IPS-NIHi11 (cell line): ENCODE data around the gene HIKESHI.
"Not testable (repeated sequence)": the region's sequence is repeated elsewhere in the genome, so short reads cannot be mapped to it uniquely, and the experiment has no call there.

Experiments
- DNase-seq: peaks from one replicate; pipeline ENCODE4 v3.0.0; 2012; ENCODE audit warnings: mixed read lengths, low spot score

Gene HIKESHI, protein sequence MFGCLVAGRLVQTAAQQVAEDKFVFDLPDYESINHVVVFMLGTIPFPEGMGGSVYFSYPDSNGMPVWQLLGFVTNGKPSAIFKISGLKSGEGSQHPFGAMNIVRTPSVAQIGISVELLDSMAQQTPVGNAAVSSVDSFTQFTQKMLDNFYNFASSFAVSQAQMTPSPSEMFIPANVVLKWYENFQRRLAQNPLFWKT

DNA sequence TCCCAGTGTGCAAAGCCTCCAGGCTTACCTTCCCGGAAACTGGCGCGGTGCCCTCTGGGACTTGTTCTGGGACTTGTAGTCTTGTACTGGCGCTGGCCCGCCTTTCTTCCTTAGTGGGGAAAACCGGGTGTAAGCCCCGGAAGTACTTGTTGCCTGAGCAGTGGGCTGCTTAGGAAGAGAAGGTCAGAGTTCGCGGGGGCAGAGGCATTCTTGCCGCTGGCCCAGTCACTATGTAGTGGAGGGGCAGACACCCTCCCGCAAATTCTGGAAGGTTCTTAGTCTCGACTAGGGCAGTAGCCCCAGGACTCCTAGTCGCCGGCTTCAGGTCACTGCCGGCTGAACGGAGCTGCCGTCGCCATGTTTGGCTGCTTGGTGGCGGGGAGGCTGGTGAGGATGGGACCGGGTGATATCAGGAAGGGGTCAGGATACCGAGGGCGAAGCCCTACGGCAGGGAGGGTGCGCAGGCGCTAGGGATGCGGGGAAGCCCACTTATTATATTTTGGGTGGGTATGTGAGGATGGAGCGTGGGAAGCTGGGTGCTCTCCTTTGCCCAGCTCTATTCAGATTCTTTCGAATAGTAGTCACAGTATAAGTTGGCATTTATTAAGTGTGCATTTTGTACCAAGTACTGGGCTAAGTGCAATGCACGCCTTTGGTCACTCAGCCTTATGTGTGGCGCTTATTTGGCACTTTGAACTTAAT is at the start of gene HIKESHI:
HIKESHI (plus strand) TSS at position 149 of the 702 bp plus-strand sequence; CDS start at position 358, 209 bp downstream.
- peak; percentile 93 for DNase-seq

DNA sequence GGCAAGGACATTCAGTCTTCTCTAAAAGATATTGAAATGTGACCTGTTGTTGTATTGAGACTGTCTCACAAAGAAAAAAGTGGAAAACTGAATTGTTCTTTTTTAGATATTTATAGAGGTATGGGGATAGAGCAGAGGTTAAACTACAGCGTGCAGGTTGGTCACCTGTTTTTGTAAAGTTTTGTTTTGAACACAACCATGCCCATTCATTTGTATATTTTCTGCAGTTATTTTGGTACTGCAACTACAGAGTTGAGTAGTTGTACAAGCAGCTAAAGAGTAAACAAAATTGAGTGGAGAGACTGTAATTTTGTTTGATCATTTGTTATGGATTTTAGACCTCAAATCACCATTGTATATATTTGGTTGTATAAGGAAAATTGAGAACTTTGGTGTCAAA is 46.1 kb upstream of the HIKESHI start:
- DNase-seq = no peak

DNA sequence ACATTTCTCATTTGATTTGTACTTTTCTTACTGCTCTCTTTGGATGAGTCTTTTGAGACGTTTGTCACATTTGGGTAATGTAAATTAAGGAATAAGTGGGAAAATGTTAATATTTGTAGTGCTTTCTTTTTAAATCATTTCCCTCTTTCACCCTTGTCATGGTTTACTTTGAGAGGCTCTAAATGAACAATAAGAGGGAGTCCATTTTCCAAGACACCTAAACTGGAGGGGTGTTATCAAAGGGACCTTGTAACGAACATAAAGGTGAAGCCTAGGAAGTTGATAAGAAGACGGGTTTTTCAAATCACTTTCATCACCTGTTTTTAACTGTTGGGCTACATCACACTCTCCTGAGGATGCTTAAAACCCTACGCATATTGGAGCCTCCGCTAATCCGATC is 45.4 kb upstream of the HIKESHI start:
- no peak for DNase-seq

DNA sequence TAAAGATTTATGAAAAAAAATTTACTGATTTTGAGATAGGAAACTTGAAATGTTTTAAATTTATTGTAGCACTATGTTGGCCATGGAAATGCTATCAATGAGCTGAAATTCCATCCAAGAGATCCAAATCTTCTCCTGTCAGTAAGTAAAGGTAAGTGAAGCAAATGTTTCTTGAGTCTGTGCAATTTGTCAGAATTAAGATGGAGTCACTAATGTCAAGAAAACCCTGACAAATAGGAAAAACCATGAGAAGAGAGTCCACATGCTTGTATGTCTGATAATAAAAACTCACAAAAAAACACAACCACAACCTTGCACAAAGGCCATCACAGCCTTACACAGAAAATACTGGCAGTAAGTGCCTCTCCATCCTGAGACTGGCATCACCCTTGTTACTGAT is 44.6 kb upstream of the HIKESHI start:
- no peak for DNase-seq

DNA sequence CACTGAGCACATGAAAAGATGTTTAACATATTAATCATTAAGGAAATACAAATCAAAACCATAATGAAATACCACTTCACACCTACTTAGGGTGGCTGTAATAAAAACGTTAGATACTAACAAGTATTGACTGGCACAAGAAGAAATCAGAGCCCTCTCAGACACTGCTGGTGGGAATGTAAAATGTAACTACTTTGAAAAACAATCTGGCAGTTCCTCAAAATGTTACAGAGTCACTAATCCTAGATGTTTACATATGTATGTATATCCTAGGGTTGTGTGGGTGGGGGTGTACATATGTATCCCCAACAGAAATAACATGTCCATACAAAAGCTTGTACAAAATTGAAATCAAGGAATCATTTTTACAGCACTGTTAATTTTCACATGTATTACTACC is 42.3 kb upstream of the HIKESHI start:
- DNase-seq = no peak

DNA sequence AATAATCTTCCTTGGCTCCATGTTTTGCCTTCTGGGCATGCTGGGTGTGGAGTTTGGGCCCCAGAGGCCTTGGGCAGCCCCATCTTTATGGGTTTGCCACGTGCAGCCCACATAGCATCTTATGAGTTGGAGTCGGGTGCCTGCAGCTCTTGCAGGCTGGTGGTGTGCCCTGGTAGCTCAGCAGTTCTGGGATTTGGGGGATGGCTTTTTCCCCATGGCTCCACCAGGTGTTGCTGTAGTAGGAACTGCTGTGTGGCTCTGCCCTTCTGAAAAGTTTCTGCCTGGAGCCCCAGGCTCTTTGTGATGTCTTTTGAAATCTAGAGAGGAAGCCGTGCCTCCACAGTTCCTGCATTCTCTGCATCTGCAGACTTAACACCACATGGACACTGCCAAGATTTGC is 40.7 kb upstream of the HIKESHI start:
- peak; percentile 17 for DNase-seq

DNA sequence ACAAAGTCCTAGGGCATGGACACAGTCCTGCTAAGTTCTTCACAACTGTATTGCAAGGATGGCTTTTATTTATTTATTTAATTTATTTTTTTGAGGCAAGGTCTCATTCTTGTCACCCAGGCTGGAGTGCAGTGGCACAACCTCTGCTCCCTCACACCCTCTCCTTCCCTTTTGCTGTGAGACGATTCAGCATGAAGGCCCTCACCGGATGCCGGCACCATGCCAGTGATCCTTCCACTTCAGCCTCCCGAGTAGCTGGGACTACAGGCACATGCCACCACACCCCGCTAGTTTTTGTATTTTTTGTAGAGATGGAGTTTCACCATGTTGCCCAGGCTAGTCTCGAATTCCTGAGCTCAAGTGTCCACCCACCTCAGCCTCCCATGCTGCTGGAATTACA is 39.7 kb upstream of the HIKESHI start:
- no peak for DNase-seq

DNA sequence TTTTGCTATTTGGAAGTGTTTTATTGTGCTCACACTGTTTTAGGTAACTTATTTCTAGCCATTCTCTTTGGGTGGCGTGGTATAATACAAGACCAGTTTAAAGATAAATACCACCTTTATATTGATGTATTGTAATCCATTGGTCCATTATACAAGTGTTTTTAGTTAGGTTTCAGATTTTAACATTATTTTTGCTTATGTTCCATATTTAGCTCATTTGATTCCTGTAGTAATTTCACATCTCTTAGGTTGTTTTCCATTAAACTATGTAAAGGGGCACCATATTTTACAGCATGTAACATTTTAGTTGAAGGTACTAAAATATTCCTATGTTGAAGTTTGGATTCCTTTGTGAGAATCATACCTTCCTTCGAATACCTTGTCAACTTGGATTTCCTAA is 37.4 kb upstream of the HIKESHI start:
- no peak for DNase-seq

DNA sequence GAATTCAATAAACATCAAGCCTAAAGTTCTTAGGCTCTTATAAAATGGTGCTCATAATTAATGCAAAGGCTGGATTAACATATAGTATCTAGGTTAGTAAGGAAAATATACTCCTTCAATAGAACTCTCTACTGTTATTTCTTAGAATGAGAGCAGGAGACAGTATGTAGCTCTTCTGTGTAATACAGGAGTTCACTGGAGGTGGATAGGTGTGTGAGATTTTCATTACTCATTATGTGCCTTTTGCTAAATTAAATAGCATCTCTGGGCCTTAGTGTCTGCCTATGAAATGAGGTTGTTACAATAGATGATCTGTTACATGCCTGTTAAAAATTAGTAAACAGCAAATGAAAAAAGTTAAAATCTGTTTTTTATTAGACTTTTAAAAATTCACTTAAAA is 36.8 kb upstream of the HIKESHI start:
- no peak for DNase-seq

DNA sequence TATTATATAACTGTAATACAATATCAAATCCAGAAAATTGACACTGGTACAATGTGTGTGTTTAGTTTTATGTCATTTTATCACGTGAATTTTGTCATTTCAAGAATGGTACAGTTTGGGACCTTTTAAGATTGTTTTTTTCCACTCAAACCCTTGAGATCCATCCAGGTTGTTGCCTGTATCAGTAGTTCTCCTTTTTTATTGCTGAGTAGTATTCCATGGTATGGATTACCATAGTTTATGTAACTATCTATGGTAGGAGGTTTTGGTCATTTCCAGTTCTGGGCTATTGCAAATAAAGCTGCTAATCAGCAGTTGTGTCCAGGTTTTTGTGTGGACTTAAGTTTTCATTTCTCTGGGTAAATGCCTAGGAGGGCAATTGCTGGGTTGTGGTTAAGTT is 32.4 kb upstream of the HIKESHI start:
- DNase-seq = no peak

DNA sequence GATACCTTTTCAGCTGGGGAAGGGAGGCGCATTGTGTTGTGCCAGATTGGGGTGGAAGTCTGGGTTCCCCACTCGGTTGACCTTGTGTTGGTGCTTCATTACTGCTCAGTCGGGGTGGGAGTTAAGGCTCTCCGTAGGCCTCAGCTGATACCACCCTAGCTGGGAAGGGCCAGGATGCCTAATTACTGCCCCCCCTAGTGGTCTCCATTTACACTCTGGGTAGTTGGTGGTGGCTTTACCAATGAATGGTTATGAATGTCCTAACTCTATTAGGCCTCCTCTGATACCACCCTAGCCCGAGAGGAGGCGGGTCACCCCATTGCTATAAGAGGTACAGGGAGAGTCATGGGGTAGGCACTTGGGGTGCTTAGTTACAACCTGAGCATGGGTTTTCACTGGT is 27.5 kb upstream of the HIKESHI start:
- DNase-seq = peak; percentile 54

DNA sequence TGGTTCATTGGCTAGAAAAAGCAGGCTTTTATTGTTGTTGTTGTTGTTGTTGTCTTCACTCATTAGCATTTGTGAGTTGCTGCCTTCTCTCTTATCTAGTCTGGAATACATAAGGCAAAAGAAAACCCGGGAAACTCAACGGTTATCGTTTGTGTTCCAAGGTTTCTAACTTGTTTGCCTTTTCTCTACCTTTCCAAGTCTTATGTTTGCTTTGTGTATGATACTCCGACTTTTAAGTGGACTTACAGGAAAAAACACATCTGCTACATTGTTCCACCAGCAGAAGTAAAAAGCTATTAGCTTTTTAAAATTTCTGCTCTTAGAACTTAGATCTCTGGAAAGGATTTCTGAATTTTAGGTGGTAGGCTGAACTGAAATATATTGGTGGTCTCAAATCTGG is 27.0 kb upstream of the HIKESHI start:
- DNase-seq = no peak

DNA sequence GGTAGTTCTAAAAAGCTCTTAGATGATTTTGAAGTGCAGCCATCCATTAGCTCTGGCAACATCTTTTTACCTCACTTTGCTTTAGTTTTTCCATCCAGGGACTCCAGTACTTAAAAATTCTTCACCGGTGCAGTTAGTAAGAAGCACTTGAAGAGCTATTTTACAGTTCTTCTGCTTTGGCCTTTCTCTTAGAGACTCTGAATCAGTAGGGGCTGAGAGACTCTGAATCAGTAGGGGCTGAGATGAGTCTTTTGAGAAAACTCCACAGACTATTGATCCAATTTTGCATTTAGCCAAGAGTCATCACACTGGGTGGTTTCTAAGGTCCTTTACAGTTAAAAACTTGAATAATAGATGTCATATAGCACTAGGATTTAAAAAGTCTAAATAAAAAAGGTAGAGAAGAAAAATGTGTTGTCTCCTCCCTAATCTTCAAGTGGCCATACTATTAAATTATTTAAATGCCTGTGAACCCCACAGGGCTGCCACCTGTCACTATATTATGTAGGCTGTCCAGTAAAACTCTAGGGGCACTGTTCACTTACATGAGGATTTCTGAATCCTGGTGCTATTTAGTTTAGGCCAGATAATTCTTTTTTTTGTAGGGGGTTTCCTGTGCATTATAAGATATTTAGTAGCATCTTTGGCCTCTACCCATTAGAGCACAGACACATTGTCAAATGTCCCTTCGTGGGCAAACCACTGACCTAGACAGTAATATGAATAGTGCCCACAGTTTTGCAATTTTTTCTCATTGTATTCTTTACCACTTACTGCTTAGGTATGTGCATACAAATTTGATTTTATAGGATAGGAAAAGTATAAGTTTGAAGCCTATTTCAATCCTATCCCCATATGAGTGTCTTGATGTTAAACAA is 26.3 kb upstream of the HIKESHI start:
- no peak for DNase-seq

DNA sequence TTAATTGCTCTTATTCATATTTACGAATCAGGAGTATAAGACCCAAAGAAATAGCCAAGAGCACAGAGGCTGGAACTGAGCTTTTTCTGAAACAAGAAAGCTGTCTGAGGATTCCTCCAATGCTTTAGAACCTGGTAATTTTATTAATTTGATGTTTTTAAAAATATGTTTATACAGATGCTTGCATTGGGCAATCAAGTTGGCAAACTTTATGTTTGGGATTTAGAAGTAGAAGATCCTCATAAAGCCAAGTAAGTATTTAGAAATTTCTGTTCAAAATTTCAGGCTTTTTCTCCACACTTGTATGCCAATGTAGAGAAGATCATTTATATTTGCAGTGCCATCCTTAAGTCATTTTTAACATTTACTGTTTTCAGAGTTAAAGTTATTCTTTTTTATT is 24.3 kb upstream of the HIKESHI start:
- no peak for DNase-seq

DNA sequence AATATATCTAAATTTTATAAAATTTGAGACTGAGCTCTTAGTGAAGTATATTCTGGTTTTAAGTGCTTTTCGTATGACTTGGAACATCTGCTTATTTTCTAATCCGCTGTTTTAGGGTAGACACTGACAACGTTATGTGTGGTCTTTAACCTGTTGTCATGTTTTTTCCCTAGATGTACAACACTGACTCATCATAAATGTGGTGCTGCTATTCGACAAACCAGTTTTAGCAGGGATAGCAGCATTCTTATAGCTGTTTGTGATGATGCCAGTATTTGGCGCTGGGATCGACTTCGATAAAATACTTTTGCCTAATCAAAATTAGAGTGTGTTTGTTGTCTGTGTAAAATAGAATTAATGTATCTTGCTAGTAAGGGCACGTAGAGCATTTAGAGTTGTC is 23.8 kb upstream of the HIKESHI start:
- no peak for DNase-seq

DNA sequence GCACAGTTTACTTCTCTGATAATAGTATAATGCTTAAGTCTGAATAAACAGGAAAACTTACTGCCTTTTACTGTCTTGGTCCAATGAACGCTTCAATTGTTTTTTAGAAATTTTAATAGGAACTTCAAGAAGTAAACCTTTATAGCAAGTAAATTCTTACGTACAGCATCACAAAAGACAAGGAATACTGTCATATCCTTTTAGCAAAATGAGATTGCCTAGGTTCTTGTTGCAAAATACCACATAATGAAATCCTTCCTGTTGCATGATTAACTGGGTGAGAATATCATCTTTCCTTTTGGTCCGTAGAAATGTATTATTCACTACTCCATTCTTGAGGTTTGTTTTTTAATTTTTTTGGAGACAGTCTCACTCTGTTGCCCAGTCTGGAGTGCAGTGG is 22.3 kb upstream of the HIKESHI start:
- DNase-seq = no peak

DNA sequence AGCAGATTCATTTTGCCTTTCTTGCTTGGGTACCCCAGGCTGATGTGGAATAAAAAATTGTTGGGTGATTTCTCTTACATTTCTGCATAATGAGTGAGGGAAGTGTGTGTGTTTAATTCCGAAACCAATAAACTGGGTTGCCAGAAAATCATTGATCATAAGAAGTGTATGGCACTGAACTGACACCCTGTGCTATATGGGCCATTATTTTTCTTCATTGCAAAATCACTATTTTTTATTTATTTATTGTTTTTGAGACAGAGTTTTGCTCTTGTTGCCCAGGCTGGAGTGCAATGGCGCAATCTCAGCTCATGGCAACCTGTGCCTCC is 14.6 kb upstream of the HIKESHI start:
- no peak for DNase-seq

DNA sequence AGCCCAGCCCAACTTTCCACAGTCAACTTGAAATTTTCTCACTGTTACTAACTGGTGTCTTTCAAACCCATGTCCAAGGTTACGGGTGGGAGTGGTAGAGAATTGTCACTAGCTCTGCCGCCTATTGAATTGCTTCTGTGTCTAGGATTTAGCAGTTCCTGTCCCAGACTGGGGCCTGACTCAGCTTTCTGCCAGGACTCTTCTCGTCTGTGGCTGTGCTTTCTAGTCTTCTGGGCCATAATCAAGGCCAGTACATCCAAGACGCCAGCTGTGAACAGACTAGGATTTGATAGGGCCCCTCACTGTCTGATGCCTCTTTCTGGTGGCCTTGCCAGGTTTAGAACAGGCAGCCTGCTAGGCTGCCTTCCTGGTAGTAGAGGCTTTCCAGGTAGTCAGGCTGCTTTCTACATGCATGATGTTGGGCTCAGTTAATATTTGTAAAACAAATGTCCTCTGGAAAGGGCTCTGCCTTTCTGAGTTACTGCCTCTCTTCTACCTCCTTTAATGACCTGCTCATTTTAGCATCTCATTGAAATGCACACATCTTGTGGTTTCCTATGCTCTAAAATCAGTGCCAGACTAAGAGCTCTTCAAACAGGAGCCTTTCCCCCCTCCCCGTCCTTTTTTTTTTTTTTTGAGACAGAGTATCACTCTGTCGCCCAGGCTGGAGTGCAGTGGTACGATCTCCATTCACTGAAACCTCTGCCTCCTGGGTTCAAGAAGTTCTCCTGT is 13.1 kb upstream of the HIKESHI start:
- peak; percentile 6 for DNase-seq

DNA sequence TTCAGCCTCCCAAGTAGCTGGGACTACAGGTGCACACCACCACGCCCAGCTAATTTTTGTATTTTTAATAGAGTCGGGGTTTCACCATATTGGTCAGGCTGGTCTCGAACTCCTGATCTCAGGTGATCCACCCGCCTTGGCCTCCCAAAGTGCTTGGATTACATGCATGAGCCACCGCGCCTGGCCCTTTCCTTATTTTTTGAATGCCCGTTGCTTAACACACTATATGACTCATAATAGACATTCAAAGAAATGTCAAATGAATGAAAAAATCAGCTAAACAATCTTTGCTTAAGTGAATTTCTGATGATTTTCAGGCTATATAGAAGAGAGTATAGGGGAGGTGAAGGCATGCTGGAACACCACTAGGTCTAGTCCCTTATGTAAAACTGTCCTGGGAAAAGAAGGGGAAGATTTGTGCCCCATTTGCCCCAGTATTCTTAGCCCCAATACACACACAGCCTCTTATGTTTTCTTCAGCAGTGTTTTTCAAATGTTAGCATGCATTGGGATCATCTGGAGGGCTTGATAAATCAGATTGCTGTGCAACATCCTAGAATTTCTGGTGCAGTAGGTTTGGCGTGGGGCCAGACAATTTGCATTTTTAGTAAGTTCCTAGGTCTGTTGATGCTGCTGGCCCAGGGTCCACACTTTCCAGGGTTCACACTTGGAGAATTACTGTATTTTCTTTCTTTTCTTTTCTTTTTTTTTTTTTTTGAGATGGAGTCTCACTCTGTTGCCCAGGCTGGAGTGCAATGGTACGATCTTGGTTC is 12.3 kb upstream of the HIKESHI start:
- not testable (repeated sequence) for DNase-seq

DNA sequence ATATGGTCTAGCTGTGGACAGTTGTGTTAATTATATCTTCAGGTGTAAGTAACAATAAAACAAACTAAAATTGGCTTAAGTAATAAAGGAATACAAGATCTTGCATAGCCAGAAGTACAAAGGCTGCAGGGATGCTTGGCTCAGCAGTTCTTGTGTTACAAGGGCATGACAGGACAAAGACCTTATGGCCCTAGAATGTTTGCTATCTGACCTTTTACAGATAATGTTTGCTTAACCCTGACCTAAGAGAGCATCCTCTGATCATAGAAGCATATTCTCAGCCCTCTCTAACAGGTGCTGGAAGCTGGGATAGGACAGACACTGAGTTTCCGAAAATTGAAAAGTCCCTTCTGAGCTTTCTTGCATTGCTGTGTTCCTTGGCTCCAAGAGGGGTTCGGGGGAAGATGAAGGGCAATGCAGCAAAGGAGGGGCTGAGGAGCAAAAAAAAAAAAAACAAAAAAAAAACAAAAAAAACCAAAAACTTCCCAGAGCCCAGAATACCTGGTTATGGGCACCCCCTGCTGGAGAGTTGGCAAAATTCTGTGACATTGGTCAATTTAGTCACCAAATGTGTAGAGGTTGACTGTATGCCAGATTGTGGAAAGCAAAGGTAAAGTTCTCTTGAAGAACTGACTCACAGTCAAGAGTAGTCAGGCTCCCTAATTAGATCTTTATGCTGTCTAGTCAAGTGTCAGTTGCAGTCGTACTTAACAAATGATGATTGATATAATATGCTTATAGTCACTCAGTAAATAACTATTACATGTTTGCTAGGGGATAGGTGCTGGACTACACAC is 10.4 kb upstream of the HIKESHI start:
- DNase-seq = peak; percentile 68
